Endometrium (tissue), 2 donors: ENCODE results near the gene ADRM1.

ENCODE experiments used
- FAIRE-seq: peaks from 2 replicates; lab custom pipeline; 2012; peaks lifted over from hg19 to GRCh38; lab: Jason Lieb, UNC
- donor health status: control.
- donor health status: control.

ADRM1 gene

GRCh38 chr20:62355878-62356588, 53.2 kb downstream of the ADRM1 start:
- no peak for FAIRE-seq

- no peak for FAIRE-seq
Measured at GRCh38 chr20:62356589-62357186, 53.9 kb downstream of the ADRM1 start.

DNA sequence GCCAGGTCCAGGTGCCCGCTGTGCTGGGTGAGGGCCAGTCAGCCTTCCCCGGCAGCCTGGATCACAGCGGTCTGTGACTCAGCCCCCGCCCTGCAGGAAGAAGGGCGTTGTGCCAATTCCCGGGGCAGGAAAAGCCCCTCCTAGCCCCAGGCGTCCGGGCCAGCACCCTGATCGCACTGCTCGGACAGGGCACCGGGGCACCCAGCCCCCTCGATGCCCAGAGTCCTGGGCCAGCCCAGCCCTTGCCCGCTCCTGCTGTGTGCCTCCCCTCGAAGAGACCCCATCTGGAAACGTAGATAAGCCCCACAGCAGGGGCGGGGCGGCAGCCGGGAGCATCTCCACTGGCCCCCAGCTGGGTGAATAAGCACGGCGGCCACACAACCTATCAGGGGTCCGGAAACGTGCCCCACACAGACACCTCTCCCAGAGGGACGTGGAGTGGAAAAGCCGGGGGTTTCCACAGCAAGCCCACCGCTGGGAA, 54.4 kb downstream of the ADRM1 start:
- FAIRE-seq, result no peak

GRCh38 chr20:62357681-62358080, 54.9 kb downstream of the ADRM1 start:
- no peak for FAIRE-seq
